SK-N-MC (cell line): ENCODE results near the gene GHRH.

Source experiments
- EZH2 ChIP-seq: fragments of 200-600 bp; sonication (generic); IDR thresholded peaks from one replicate; pipeline ENCODE4 v1.6.1; 2017; ENCODE audit warnings: antibody characterized with exemption
- FOXP2 ChIP-seq: optimal IDR thresholded peaks from 2 replicates; pipeline ENCODE3; 2011; ENCODE audit warnings: mild to moderate bottlenecking, moderate library complexity; ENCODE audit not compliant: insufficient read depth; ENCODE audit errors: extremely low read length, control extremely low read depth
- POLR2AphosphoS5 ChIP-seq: IDR thresholded peaks from 2 replicates; pipeline ENCODE4 v1.6.1; 2012; ENCODE audit warnings: mild to moderate bottlenecking, low read depth, low read length, borderline replicate concordance

DNA sequence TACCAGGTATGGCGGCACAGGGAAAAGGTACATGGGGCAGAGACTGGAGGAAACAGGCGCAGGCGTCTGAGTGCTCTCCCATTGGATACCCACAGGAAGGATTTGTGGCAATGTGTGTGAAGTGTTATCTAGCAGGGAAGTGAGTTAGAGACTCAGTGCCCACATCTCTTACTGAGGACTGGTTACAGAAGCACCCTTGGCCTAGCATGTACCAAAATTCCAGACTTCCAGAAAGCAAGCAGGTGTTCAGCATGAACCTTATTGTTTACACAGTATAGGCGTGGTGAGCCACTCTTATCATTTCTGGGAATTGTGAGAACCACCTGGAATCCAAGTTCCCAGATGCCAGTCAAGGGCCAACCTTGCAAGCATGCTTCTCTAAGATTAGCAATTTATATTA is 42.0 kb upstream of the GHRH start:
- TF ChIP-seq POLR2AphosphoS5 (no peak), EZH2 (no peak), FOXP2 (no peak)
